H1 (cell line): ENCODE data around the gene SLFN5. TPM values are rescaled to one million over a fixed set of nuclear protein-coding genes. Genes with fewer than 3 reads are reported as not detected.

Source experiments
- CTCF ChIA-PET: fragments of 300-600 bp; sonication (Branson Sonifier 250); formaldehyde crosslinking; loops from one replicate; lab custom pipeline; 2021; ENCODE audit not compliant: partially characterized antibody; lab: Charles Lee
- POLR2A ChIA-PET: fragments of 300-600 bp; sonication (Branson Sonifier 250); formaldehyde crosslinking; loops from one replicate; lab custom pipeline; 2021; ENCODE audit warnings: inconsistent platforms; ENCODE audit not compliant: partially characterized antibody; lab: Charles Lee
- DNase-seq, 2 experiments: peaks; one replicate each; pipeline versions ENCODE4 v3.0.0 to v3.0.0-alpha.2; 2010 to 2022; ENCODE audit warnings: low spot score in 2 of 2, low read depth in 1 of 2, mixed read lengths in 1 of 2
- FAIRE-seq: peaks from 2 replicates; lab custom pipeline; 2011; peaks lifted over from hg19 to GRCh38; lab: Jason Lieb, UNC
- H2AFZ ChIP-seq: 2 replicates; pipeline ENCODE4 v1.8.1; 2012; ENCODE audit warnings: low read length, inconsistent platforms
- H2AK5ac ChIP-seq: 2 replicates; pipeline ENCODE4 v1.6.1; 2013; ENCODE audit warnings: low read depth, low read length
- H2BK120ac ChIP-seq: replicated peaks from 2 replicates; pipeline ENCODE3; 2013; ENCODE audit warnings: low read depth, low read length, inconsistent platforms
- H2BK12ac ChIP-seq: 2 replicates; pipeline ENCODE4 v1.6.1; 2013; ENCODE audit warnings: low read depth, low read length
- H2BK15ac ChIP-seq: 2 replicates; pipeline ENCODE4 v1.6.1; 2013; ENCODE audit warnings: low read length
- H2BK20ac ChIP-seq: 2 replicates; pipeline ENCODE4 v1.6.1; 2013; ENCODE audit warnings: low read length
- H2BK5ac ChIP-seq: 2 replicates; pipeline ENCODE4 v1.6.1; 2013; ENCODE audit warnings: low read depth, low read length
- H3K14ac ChIP-seq: 2 replicates; pipeline ENCODE4 v1.6.1; 2013; ENCODE audit warnings: inconsistent platforms; ENCODE audit not compliant: insufficient read length
- H3K18ac ChIP-seq: 2 replicates; pipeline ENCODE4 v1.6.1; 2013; ENCODE audit warnings: low read length; ENCODE audit errors: extremely low read depth
- H3K23ac ChIP-seq: 2 replicates; pipeline ENCODE4 v1.6.1; 2013; ENCODE audit warnings: inconsistent platforms; ENCODE audit not compliant: insufficient read length
- H3K23me2 ChIP-seq: 2 replicates; pipeline ENCODE4 v1.6.1; 2013; ENCODE audit warnings: low read depth, low read length
- H3K27ac ChIP-seq: 2 replicates; pipeline ENCODE4 v1.6.1; 2011; ENCODE audit warnings: low read depth, low read length, inconsistent platforms
- H3K27me3 ChIP-seq, 4 experiments: replicated peaks in 1 of 4; 1 replicate in 1 of 4; 2 replicates in 3 of 4; pipeline versions ENCODE4 v1.6.1 to v1.8.1; 2011 to 2013; ENCODE audit warnings: low read length in 3 of 4, mild to moderate bottlenecking in 3 of 4, inconsistent platforms in 2 of 4, mixed read lengths in 2 of 4, moderate library complexity in 1 of 4; ENCODE audit not compliant: control insufficient read depth in 3 of 4, insufficient read depth in 3 of 4; ENCODE audit errors: extremely low read depth in 1 of 4
- H3K36me3 ChIP-seq, 4 experiments: 2 replicates each; pipeline versions ENCODE4 v1.6.1 to v1.8.1; 2011 to 2013; ENCODE audit warnings: mild to moderate bottlenecking in 4 of 4, low read length in 3 of 4, moderate library complexity in 2 of 4, control low read depth in 1 of 4, inconsistent platforms in 1 of 4; ENCODE audit not compliant: insufficient read depth in 4 of 4, control insufficient read depth in 2 of 4
- H3K4ac ChIP-seq: replicated peaks from 2 replicates; pipeline ENCODE3; 2013; ENCODE audit warnings: low read length, low read depth, mixed read lengths, inconsistent platforms; ENCODE audit not compliant: insufficient read length
- H3K4me1 ChIP-seq, 4 experiments: replicated peaks in 1 of 4; 1 replicate in 1 of 4; 2 replicates in 3 of 4; pipeline versions ENCODE4 v1.6.1 to v1.8.1; 2011 to 2013; ENCODE audit warnings: low read length in 3 of 4, inconsistent platforms in 2 of 4, mixed read lengths in 1 of 4; ENCODE audit not compliant: insufficient read depth in 4 of 4, control insufficient read depth in 3 of 4
- H3K4me2 ChIP-seq, 2 experiments: 2 replicates each; pipeline versions ENCODE4 v1.6.1 to v1.8.1; 2011 to 2013; ENCODE audit warnings: low read depth in 2 of 2, low read length in 2 of 2, control low read depth in 1 of 2, inconsistent platforms in 1 of 2, mild to moderate bottlenecking in 1 of 2; ENCODE audit not compliant: insufficient read depth in 1 of 2
- H3K4me3 ChIP-seq, 4 experiments: fragments of 200-600, 300-600 bp in 1 of 4; sonication (generic), shearing (Covaris generic), sonication (Bioruptor Twin) in 1 of 4; 2 replicates each; pipeline versions ENCODE4 v1.5.1 to v1.8.1; 2011 to 2016; ENCODE audit warnings: low read length in 4 of 4, low read depth in 3 of 4, control low read depth in 2 of 4, inconsistent platforms in 2 of 4, mild to moderate bottlenecking in 2 of 4, mixed read lengths in 1 of 4, moderate library complexity in 1 of 4; ENCODE audit not compliant: insufficient read depth in 2 of 4; ENCODE audit errors: extremely low read depth in 1 of 4
- H3K56ac ChIP-seq: replicated peaks from 2 replicates; pipeline ENCODE3; 2013; ENCODE audit warnings: low read depth, mild to moderate bottlenecking, mixed read lengths, low read length, inconsistent platforms; ENCODE audit not compliant: insufficient read length
- H3K79me1 ChIP-seq: 2 replicates; pipeline ENCODE4 v1.6.1; 2013; ENCODE audit warnings: low read depth, low read length, control low read depth
- H3K79me2 ChIP-seq, 2 experiments: 2 replicates each; pipeline versions ENCODE4 v1.6.1 to v1.8.1; 2012 to 2013; ENCODE audit warnings: low read length in 2 of 2, mild to moderate bottlenecking in 2 of 2, inconsistent platforms in 1 of 2; ENCODE audit not compliant: insufficient read depth in 2 of 2, control insufficient read depth in 1 of 2
- H3K9ac ChIP-seq, 4 experiments: replicated peaks in 1 of 4; 1 replicate in 1 of 4; 2 replicates in 3 of 4; pipeline versions ENCODE4 v1.6.1 to v1.8.1; 2011 to 2013; ENCODE audit warnings: low read depth in 3 of 4, low read length in 3 of 4, control low read depth in 2 of 4, mild to moderate bottlenecking in 2 of 4, moderate library complexity in 2 of 4, inconsistent platforms in 1 of 4; ENCODE audit errors: extremely low read depth in 1 of 4
- H3K9me3 ChIP-seq, 2 experiments: 2 replicates each; pipeline versions ENCODE4 v1.6.1 to v1.8.1; 2012 to 2013; ENCODE audit warnings: mild to moderate bottlenecking in 2 of 2, moderate library complexity in 2 of 2, control low read depth in 1 of 2, inconsistent platforms in 1 of 2, low read depth in 1 of 2, low read length in 1 of 2, mixed read lengths in 1 of 2; ENCODE audit not compliant: insufficient read depth in 2 of 2
- H4K20me1 ChIP-seq, 2 experiments: replicated peaks in 1 of 2; 2 replicates each; pipeline versions ENCODE3 to v1.8.1; 2011 to 2013; ENCODE audit warnings: inconsistent platforms in 2 of 2, low read length in 2 of 2, mild to moderate bottlenecking in 1 of 2; ENCODE audit not compliant: insufficient read depth in 2 of 2, control insufficient read depth in 1 of 2
- H4K5ac ChIP-seq: 2 replicates; pipeline ENCODE4 v1.6.1; 2013; ENCODE audit warnings: low read length, low read depth, mixed read lengths, inconsistent platforms; ENCODE audit not compliant: insufficient read length
- H4K8ac ChIP-seq: 2 replicates; pipeline ENCODE4 v1.8.0; 2013; ENCODE audit warnings: mild to moderate bottlenecking, moderate library complexity, low read length, inconsistent platforms; ENCODE audit not compliant: insufficient read depth; ENCODE audit errors: extremely low read depth
- H4K91ac ChIP-seq: replicated peaks from 2 replicates; pipeline ENCODE3; 2013; ENCODE audit warnings: low read length, mixed read lengths, inconsistent platforms; ENCODE audit not compliant: insufficient read length
- CBX5 ChIP-seq: fragments of 300-800, 300-1000 bp; sonication (generic); IDR thresholded peaks from 2 replicates; pipeline ENCODE4 v1.7.1; 2016; ENCODE audit warnings: antibody characterized with exemption, low read length, low read depth
- CHD1 ChIP-seq: IDR thresholded peaks from 2 replicates; pipeline ENCODE4 v1.6.1; 2012; ENCODE audit warnings: low read depth, low read length, improper control_type of control experiment
- CHD2 ChIP-seq: IDR thresholded peaks from 2 replicates; pipeline ENCODE4 v1.6.1; 2012; ENCODE audit warnings: low read length, improper control_type of control experiment
- EGR1 ChIP-seq: IDR thresholded peaks from 2 replicates; pipeline ENCODE4 v1.6.1; 2011; ENCODE audit warnings: low read depth, low read length, borderline replicate concordance
- FOSL1 ChIP-seq: IDR thresholded peaks from 2 replicates; pipeline ENCODE4 v1.6.1; 2011; ENCODE audit warnings: mild to moderate bottlenecking, low read depth, low read length, moderate library complexity; ENCODE audit not compliant: insufficient read depth
- KDM4A ChIP-seq: IDR thresholded peaks from one replicate; pipeline ENCODE4 v1.7.1; 2012; ENCODE audit warnings: low read depth, mild to moderate bottlenecking, moderate library complexity, low read length, inconsistent platforms; ENCODE audit not compliant: severe bottlenecking
- NRF1 ChIP-seq: IDR thresholded peaks from 2 replicates; pipeline ENCODE4 v1.6.1; 2011; ENCODE audit warnings: mild to moderate bottlenecking, low read depth, low read length, improper control_type of control experiment
- RFX5 ChIP-seq: IDR thresholded peaks from 2 replicates; pipeline ENCODE4 v1.6.1; 2011; ENCODE audit warnings: low read depth, low read length, improper control_type of control experiment, borderline replicate concordance
- SAP30 ChIP-seq: fragments of 300-600 bp; sonication (generic); IDR thresholded peaks from 2 replicates; pipeline ENCODE4 v1.7.1; 2012; ENCODE audit warnings: low read length, moderate library complexity, mild to moderate bottlenecking, inconsistent platforms; ENCODE audit not compliant: insufficient read depth, insufficient replicate concordance
- SIN3A ChIP-seq, 2 experiments: IDR thresholded peaks in 1 of 2; conservative IDR thresholded peaks in 1 of 2; 2 replicates each; pipeline ENCODE4 v1.6.1; 2011 to 2012; ENCODE audit warnings: low read length in 2 of 2, improper control_type of control experiment in 1 of 2, low read depth in 1 of 2, mild to moderate bottlenecking in 1 of 2
- TEAD4 ChIP-seq: IDR thresholded peaks from 2 replicates; pipeline ENCODE4 v1.6.1; 2012; ENCODE audit warnings: low read depth, low read length, inconsistent platforms, mixed read lengths
- WGBS, 2 experiments: shearing (Covaris generic) in 1 of 2; methylation state at CpG; one replicate each; pipeline versions ENCODE4 v1.1.6 to v1.1.7; 2013 to 2015; ENCODE audit warnings: low lambda C conversion rate in 2 of 2, mixed read lengths in 2 of 2, inconsistent platforms in 1 of 2, low coverage in 1 of 2, missing lambda C conversion rate in 1 of 2; ENCODE audit not compliant: insufficient replicate concordance in 2 of 2, insufficient coverage in 1 of 2, insufficient read length in 1 of 2; ENCODE audit errors: extremely low coverage in 1 of 2, missing lambda C conversion rate in 1 of 2; 5-methylcytosine and 5-hydroxymethylcytosine counted together
- polyA plus RNA-seq, 7 experiments: library from polyadenylated mRNA; depleted of rRNA in 3 of 7; stranded (reverse) in 5 of 7; unstranded in 2 of 7; fragments of >200 nt in 5 of 7; fragments of 200-250 nt in 2 of 7; gene quantifications; 1 replicate in 5 of 7; 2 replicates in 1 of 7; 4 replicates in 1 of 7; pipeline versions ENCODE4 v1.2.1 to v1.2.3, GENCODE V29; 2011 to 2013; ENCODE audit warnings: missing spikeins in 2 of 7, mixed read lengths in 2 of 7
- total RNA-seq: library from RNA; stranded (reverse); fragmentation: NEBNext Ultra II Directional; extraction: Animal tissue kit (Norgen Biotek cat#: 25700); gene quantifications from 2 replicates; pipeline ENCODE4 v1.2.1, GENCODE V29; 2021
- TF ChIP-seq, protein P1 (sequence below), 3 experiments: IDR thresholded peaks; 1 replicate in 2 of 3; 2 replicates in 1 of 3; pipeline versions ENCODE4 v1.5.1 to v1.6.1; 2011; ENCODE audit warnings: low read length in 3 of 3, mild to moderate bottlenecking in 3 of 3, inconsistent platforms in 2 of 3, low read depth in 1 of 3, moderate library complexity in 1 of 3; ENCODE audit not compliant: insufficient read depth in 1 of 3; ENCODE audit errors: control extremely low read depth in 1 of 3

Gene SLFN5
- total and polyA plus RNA-seq, 2 of the 8 experiments (the other 6 are each of a cell fraction or from before 2014, with no cell fraction given), result 0.86 to 3.0 TPM

DNA sequence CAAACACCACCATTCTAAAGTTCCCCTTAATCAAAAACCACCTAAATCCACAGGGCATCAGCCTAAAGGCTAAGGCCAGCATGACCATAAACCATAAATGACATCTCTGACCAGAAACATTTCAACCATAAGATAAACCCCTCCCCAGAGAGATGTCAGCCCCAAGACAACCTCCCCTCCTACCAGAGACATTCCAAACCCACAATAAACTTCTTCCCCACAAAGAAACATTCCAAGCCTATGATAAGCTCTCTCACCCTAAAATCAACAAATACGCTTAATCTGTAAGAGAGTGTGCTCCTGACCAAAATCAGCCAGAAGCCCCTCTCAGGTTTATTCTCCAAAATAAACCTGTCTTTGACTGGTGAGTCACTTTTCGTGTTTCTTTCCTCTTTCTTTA lies 54.8 kb downstream of the SLFN5 start:
- H2BK15ac ChIP-seq, result no peak overlapping the region
- peaks cover 23 to 27% of the 10 kb centered on the region in 2 experiments for H3K9me3 ChIP-seq
- no peak overlapping the region for H2BK5ac ChIP-seq
- no peak overlapping the region for H2AK5ac ChIP-seq
- H3K27ac ChIP-seq, result no peak overlapping the region
- FAIRE-seq (no peak), DNase-seq (no peak)
- CTCF ChIA-PET, result no interaction called here
- no peak overlapping the region for H4K91ac ChIP-seq
- POLR2A ChIA-PET, result no interaction called here
- WGBS, 2 experiments, result 94% methylated on average over 1 of the region's 2 CpGs; no CpG with 5 or more reads in 1 of the 2 experiments
- no peak overlapping the region for H4K5ac ChIP-seq
- H3K4ac ChIP-seq, result no peak overlapping the region
- no peak overlapping the region for H2AFZ ChIP-seq
- no peak overlapping the region for H3K4me2 ChIP-seq
- no peak overlapping the region for H3K4me3 ChIP-seq
- H3K14ac ChIP-seq, result no peak overlapping the region
- no peaks in the 10 kb centered on the region for H4K20me1 ChIP-seq
- no peak overlapping the region for H3K18ac ChIP-seq
- no peak overlapping the region for H4K8ac ChIP-seq
- no peak overlapping the region for H2BK12ac ChIP-seq
- H2BK120ac ChIP-seq, result no peak overlapping the region
- no peaks in the 10 kb centered on the region for H3K23me2 ChIP-seq
- no peaks in the 10 kb centered on the region for H3K27me3 ChIP-seq
- no peaks in the 10 kb centered on the region for H3K4me1 ChIP-seq
- no peaks in the 10 kb centered on the region for H3K79me1 ChIP-seq
- no peak overlapping the region for H3K56ac ChIP-seq
- no peaks in the 10 kb centered on the region for H3K79me2 ChIP-seq
- no peak overlapping the region for H3K23ac ChIP-seq
- H3K36me3 ChIP-seq, result no peaks in the 10 kb centered on the region
- H3K9ac ChIP-seq, result no peak overlapping the region
- H2BK20ac ChIP-seq, result no peak overlapping the region
- no peak for TF ChIP-seq RFX5
- TF ChIP-seq FOSL1, result no peak
- TF ChIP-seq NRF1, result no peak
- no peak for TF ChIP-seq SAP30
- no peak for TF ChIP-seq CHD1
- no peak for TF ChIP-seq KDM4A
- no peak for TF ChIP-seq SIN3A (conservative IDR thresholded peaks at IDR 0.05 in 1 of 2, IDR thresholded peaks at IDR 0.05 in 1 of 2; ENCODE audit: low read depth in 1 of 2, low read length in 2 of 2)
- no peak for TF ChIP-seq TEAD4
- no peak for TF ChIP-seq CBX5
- no peak for TF ChIP-seq EGR1
- TF ChIP-seq, protein P1, sequence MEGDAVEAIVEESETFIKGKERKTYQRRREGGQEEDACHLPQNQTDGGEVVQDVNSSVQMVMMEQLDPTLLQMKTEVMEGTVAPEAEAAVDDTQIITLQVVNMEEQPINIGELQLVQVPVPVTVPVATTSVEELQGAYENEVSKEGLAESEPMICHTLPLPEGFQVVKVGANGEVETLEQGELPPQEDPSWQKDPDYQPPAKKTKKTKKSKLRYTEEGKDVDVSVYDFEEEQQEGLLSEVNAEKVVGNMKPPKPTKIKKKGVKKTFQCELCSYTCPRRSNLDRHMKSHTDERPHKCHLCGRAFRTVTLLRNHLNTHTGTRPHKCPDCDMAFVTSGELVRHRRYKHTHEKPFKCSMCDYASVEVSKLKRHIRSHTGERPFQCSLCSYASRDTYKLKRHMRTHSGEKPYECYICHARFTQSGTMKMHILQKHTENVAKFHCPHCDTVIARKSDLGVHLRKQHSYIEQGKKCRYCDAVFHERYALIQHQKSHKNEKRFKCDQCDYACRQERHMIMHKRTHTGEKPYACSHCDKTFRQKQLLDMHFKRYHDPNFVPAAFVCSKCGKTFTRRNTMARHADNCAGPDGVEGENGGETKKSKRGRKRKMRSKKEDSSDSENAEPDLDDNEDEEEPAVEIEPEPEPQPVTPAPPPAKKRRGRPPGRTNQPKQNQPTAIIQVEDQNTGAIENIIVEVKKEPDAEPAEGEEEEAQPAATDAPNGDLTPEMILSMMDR (IDR thresholded peaks at IDR 0.05; ENCODE audit: control extremely low read depth in 1 of 3, insufficient read depth in 1 of 3, low read depth in 1 of 3, low read length in 3 of 3), result no peak
- no peak for TF ChIP-seq CHD2
